ENCODE results near the gene C10orf71.

Gene C10orf71

GRCh38 chr10:49312246-49312869, 13.4 kb downstream of the C10orf71 start:
- no peak for DNase-seq (ENCODE audit: low read depth in 2 of 2)

GRCh38 chr10:49313501-49314070, 14.6 kb downstream of the C10orf71 start:
- no peak for DNase-seq (ENCODE audit: low read depth in 2 of 2)

GRCh38 chr10:49314806-49315205, 15.8 kb downstream of the C10orf71 start:
- DNase-seq (ENCODE audit: low read depth in 2 of 2) = no peak

- DNase-seq (ENCODE audit: low read depth in 2 of 2) = no peak
Measured at GRCh38 chr10:49318028-49318427, 19.1 kb downstream of the C10orf71 start.

GRCh38 chr10:49318755-49319154, 19.8 kb downstream of the C10orf71 start:
- DNase-seq (ENCODE audit: low read depth in 2 of 2) = no peak

- DNase-seq (ENCODE audit: low read depth in 2 of 2) = no peak
Measured at GRCh38 chr10:49319206-49319605, 20.2 kb downstream of the C10orf71 start.

GRCh38 chr10:49320191-49320590, 21.2 kb downstream of the C10orf71 start:
- no peak for DNase-seq (ENCODE audit: low read depth in 2 of 2)

GRCh38 chr10:49321021-49321420, 22.1 kb downstream of the C10orf71 start:
- DNase-seq (ENCODE audit: low read depth in 2 of 2) = no peak

GRCh38 chr10:49322371-49323170, 23.6 kb downstream of the C10orf71 start:
- no peak for DNase-seq (ENCODE audit: low read depth in 2 of 2)

GRCh38 chr10:49323171-49323895, 24.4 kb downstream of the C10orf71 start:
- DNase-seq (ENCODE audit: low read depth in 2 of 2) = no peak

GRCh38 chr10:49323896-49324270, 24.9 kb downstream of the C10orf71 start:
- no peak for DNase-seq (ENCODE audit: low read depth in 2 of 2)

GRCh38 chr10:49324711-49325110, 25.7 kb downstream of the C10orf71 start:
- DNase-seq (ENCODE audit: low read depth in 2 of 2) = no peak

GRCh38 chr10:49325131-49325915, 26.4 kb downstream of the C10orf71 start:
- no peak for DNase-seq (ENCODE audit: low read depth in 2 of 2)

- no peak for DNase-seq (ENCODE audit: low read depth in 2 of 2)
Measured at GRCh38 chr10:49325916-49326783, 27.2 kb downstream of the C10orf71 start.

- DNase-seq (ENCODE audit: low read depth in 2 of 2) = no peak
Measured at GRCh38 chr10:49327036-49327813, 28.3 kb downstream of the C10orf71 start.

- DNase-seq (ENCODE audit: low read depth in 2 of 2) = no peak
Measured at GRCh38 chr10:49328401-49329145, 29.6 kb downstream of the C10orf71 start.

GRCh38 chr10:49329146-49329505, 30.2 kb downstream of the C10orf71 start:
- no peak for DNase-seq (ENCODE audit: low read depth in 2 of 2)

GRCh38 chr10:49330127-49330665, 31.2 kb downstream of the C10orf71 start:
- DNase-seq (ENCODE audit: low read depth in 2 of 2) = no peak

- DNase-seq (ENCODE audit: low read depth in 2 of 2) = no peak
Measured at GRCh38 chr10:49331431-49331830, 32.5 kb downstream of the C10orf71 start.

Data from stimulated activated CD8-positive, alpha-beta memory T cell treated with anti-CD3 and anti-CD28 coated beads, Interleukin-2, amount 100 ng/mL, for 1 hour (primary cell).